Cardiac ventricle fibroblast (primary cell): ENCODE results near the gene PCGF6. TPM values are rescaled to one million over a fixed set of nuclear protein-coding genes. Genes with fewer than 3 reads are reported as not detected.

Experiments used
- total RNA-seq: library from RNA; depleted of rRNA; stranded (reverse); fragments of >200 nt; gene quantifications from 2 replicates; pipeline ENCODE4 v1.2.3, GENCODE V29; 2015

PCGF6 gene, protein sequence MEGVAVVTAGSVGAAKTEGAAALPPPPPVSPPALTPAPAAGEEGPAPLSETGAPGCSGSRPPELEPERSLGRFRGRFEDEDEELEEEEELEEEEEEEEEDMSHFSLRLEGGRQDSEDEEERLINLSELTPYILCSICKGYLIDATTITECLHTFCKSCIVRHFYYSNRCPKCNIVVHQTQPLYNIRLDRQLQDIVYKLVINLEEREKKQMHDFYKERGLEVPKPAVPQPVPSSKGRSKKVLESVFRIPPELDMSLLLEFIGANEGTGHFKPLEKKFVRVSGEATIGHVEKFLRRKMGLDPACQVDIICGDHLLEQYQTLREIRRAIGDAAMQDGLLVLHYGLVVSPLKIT
- total RNA-seq, result 8.2 and 11.5 TPM in 2 replicates

DNA sequence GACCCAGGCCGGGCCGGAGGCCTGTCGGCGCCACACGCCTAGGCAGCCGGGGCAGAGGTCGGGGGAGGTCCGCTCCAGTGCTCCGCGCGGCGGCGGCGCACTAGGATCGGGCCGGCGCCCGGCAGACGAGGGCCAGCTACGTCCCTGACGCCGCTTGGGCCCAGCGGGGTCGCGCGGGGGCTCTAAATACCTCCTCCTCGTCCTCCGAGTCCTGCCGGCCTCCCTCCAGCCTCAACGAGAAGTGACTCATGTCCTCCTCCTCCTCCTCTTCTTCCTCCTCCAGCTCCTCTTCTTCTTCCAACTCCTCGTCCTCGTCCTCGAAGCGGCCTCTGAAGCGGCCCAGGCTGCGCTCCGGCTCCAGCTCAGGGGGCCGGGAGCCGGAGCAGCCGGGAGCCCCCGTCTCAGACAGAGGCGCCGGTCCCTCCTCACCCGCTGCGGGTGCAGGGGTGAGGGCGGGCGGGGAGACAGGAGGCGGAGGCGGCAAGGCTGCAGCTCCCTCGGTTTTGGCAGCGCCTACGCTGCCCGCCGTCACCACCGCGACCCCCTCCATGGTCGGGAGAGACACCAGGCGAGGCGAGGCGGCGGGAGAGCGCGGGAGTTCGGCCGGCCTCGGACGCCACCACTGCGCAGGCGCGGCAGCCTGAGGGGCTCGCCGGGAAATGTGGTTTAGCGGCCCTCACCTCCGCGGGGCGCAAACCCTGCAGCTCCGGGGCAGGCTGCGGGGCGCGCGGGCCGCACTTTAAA, at the start of gene PCGF6:
TSS of gene PCGF6 (minus strand) at position 624 of the 744 bp plus-strand sequence. CDS start at position 550, 74 bp downstream.

GRCh38 chr10:103396067-103396788, 45.3 kb upstream of the PCGF6 start, which contains the start of the genes ATP5MK and PDCD11:
Gene ATP5MK, minus strand, starts transcription at chr10:103396475. Its CDS starts 4,018 bp downstream, at chr10:103392457.
Gene PDCD11, plus strand, starts transcription at chr10:103396626. Its CDS starts 1,801 bp downstream, at chr10:103398427.

GRCh38 chr10:103367782-103368518, 17.0 kb upstream of the PCGF6 start, which contains the start of gene TAF5:
Gene TAF5, plus strand, starts transcription at chr10:103367976. Its CDS starts 14 bp downstream, at chr10:103367990.

DNA sequence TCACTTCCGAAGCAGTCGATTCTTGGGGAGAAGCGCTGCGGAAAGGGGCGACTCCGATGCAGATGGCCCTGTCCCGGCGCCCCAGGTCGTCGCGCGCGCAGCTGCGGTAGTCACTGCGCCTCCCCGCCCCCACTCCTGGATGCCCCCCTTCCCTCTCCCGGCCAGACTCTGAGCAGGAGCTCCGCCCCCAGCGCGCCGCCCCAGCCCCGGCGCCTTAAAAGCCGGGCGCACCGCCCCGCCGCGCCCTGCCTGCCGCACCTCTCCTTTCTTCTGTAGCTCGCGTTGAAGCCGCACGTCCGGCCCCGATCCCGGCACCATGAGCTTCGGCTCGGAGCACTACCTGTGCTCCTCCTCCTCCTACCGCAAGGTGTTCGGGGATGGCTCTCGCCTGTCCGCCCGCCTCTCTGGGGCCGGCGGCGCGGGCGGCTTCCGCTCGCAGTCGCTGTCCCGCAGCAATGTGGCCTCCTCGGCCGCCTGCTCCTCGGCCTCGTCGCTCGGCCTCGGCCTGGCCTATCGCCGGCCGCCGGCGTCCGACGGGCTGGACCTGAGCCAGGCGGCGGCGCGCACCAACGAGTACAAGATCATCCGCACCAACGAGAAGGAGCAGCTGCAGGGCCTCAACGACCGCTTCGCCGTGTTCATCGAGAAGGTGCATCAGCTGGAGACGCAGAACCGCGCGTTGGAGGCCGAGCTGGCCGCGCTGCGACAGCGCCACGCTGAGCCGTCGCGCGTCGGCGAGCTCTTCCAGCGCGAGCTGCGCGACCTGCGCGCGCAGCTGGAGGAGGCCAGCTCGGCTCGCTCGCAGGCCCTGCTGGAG, 73.8 kb downstream of the PCGF6 start, which contains the start of gene INA:
TSS of gene INA (plus strand) at position 243 of the 817 bp plus-strand sequence. CDS start at position 317, 74 bp downstream.

Other genes starting within 250 kb of the PCGF6 start
- gene NT5C2, start 157.9 kb downstream of the PCGF6 start, total RNA-seq, result 55.4 and 101 TPM in 2 replicates
- not detected in 2 replicates for gene RPEL1, start 105.3 kb downstream of the PCGF6 start, total RNA-seq
- gene INA, start 74.0 kb downstream of the PCGF6 start, total RNA-seq, result 0.12 and 0.59 TPM in 2 replicates
- 3.1 and 3.2 TPM in 2 replicates for gene TAF5, start 16.8 kb upstream of the PCGF6 start, total RNA-seq
- 269 and 308 TPM in 2 replicates for gene ATP5MK, start 45.3 kb upstream of the PCGF6 start, total RNA-seq
- 18.3 and 18.5 TPM in 2 replicates for gene PDCD11, start 45.5 kb upstream of the PCGF6 start, total RNA-seq
- gene CALHM2, start 101.2 kb upstream of the PCGF6 start, total RNA-seq, result 124 and 125 TPM in 2 replicates
- not detected in 2 replicates for gene CALHM1, start 107.8 kb upstream of the PCGF6 start, total RNA-seq
- gene CALHM3, start 128.1 kb upstream of the PCGF6 start, total RNA-seq, result not detected in 2 replicates
- 0.12 and 0.68 TPM in 2 replicates for gene NEURL1, start 142.6 kb upstream of the PCGF6 start, total RNA-seq